ENCODE results near the gene RAB30. TPM values are rescaled to one million over a fixed set of nuclear protein-coding genes. Genes with fewer than 3 reads are reported as not detected.

The RAB30 gene
- total RNA-seq, 1 donor from 2014 or later = 12.3 TPM

DNA sequence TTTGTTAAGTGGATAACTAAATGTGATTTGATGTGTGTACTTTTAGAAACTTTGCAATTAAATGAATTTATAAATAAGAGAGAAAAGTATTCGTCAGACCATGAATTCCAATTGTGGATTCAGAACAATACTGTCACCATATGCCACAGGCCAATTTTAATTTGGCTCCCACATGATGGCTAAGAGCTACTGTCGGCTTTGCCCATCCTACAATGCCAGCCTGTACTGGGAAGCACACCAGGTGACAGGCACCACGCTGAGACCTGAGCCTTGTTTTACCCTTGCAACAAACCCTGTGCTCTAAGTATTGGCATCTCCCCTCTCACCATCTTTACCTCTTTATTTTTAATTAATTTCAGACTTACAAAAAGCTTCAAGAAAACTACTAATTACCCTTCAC is 14.0 kb downstream of the RAB30 start:
- no peaks in the 10 kb centered on the region for H3K36me3 ChIP-seq
- peaks cover 5% of the 10 kb centered on the region for H3K27me3 Mint-ChIP-seq (ENCODE audit: insufficient read depth, low read depth)

DNA sequence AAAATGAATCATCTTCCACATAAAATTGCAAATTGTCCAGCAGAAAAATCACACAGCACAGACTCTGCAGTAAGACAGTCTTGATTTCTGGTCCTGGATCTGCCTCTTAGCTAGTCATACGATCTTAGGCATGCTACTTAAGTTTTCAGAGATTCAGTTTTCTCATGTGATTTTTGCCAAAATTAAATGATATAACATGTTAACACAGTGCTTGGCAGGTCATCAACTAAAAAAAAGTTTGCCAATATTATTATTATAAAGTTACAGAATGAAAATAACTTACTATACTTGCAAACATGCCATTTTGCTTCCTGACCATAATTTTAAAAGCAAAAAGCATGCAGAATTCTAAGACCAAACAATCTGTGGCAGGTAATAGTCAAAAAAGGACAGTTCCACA is 15.1 kb downstream of the RAB30 start:
- Histone ChIP-seq H4K20me1 (ENCODE audit: low read depth) (no peaks in the 10 kb centered on the region), H3K27ac (no peak overlapping the region), H3K9ac (no peak overlapping the region), H3K79me2 (ENCODE audit: low read depth) (no peaks in the 10 kb centered on the region), H3K27me3 (no peaks in the 10 kb centered on the region), H3K4me3 (no peak overlapping the region), H3F3A (ENCODE audit: low read depth) (no peaks in the 10 kb centered on the region), H2AFZ (replicated peaks) (no peak overlapping the region), H3K4me1 (peaks cover 6% of the 10 kb centered on the region), H3K36me3 (no peaks in the 10 kb centered on the region), H3K9me3 (ENCODE audit: low read depth) (no peaks in the 10 kb centered on the region), H3K4me2 (no peak overlapping the region)
- H3K9me3 Mint-ChIP-seq = no peaks in the 10 kb centered on the region
- no peak overlapping the region for H3K27ac Mint-ChIP-seq
- TF ChIP-seq, protein P1, sequence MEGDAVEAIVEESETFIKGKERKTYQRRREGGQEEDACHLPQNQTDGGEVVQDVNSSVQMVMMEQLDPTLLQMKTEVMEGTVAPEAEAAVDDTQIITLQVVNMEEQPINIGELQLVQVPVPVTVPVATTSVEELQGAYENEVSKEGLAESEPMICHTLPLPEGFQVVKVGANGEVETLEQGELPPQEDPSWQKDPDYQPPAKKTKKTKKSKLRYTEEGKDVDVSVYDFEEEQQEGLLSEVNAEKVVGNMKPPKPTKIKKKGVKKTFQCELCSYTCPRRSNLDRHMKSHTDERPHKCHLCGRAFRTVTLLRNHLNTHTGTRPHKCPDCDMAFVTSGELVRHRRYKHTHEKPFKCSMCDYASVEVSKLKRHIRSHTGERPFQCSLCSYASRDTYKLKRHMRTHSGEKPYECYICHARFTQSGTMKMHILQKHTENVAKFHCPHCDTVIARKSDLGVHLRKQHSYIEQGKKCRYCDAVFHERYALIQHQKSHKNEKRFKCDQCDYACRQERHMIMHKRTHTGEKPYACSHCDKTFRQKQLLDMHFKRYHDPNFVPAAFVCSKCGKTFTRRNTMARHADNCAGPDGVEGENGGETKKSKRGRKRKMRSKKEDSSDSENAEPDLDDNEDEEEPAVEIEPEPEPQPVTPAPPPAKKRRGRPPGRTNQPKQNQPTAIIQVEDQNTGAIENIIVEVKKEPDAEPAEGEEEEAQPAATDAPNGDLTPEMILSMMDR (IDR thresholded peaks at IDR 0.05) = no peak
- peaks cover 8% of the 10 kb centered on the region for H3K4me1 Mint-ChIP-seq
- no peak for DNase-seq (ENCODE audit: low spot score)
- H3K27me3 Mint-ChIP-seq (ENCODE audit: insufficient read depth, low read depth) = peaks cover 5% of the 10 kb centered on the region
- H3K4me3 Mint-ChIP-seq = no peak overlapping the region
- H3K36me3 Mint-ChIP-seq = peaks cover 8% of the 10 kb centered on the region

More for the DNA sequence above, 14.0 kb downstream of the RAB30 start:
- H3K36me3 Mint-ChIP-seq = peaks cover 8% of the 10 kb centered on the region
- no peaks in the 10 kb centered on the region for H3K9me3 Mint-ChIP-seq
- no peaks in the 10 kb centered on the region for H3F3A ChIP-seq (ENCODE audit: low read depth)
- no peak for TF ChIP-seq EZH2 (IDR thresholded peaks at IDR 0.05)
- TF ChIP-seq, protein P1 (IDR thresholded peaks at IDR 0.05) = no peak
- no peak for TF ChIP-seq EZH2phosphoT487 (IDR thresholded peaks at IDR 0.05)
- H2AFZ ChIP-seq (replicated peaks) = no peak overlapping the region
- H3K27me3 ChIP-seq = no peaks in the 10 kb centered on the region
- H3K4me3 Mint-ChIP-seq = no peak overlapping the region
- H3K4me2 ChIP-seq = no peak overlapping the region
- no peaks in the 10 kb centered on the region for H3K79me2 ChIP-seq (ENCODE audit: low read depth)
- no peak overlapping the region for H3K4me3 ChIP-seq
- no peak overlapping the region for H3K9ac ChIP-seq
- DNase-seq (ENCODE audit: low spot score) = no peak
- peaks cover 3% of the 10 kb centered on the region for H3K4me1 Mint-ChIP-seq
- peaks cover 6% of the 10 kb centered on the region for H3K4me1 ChIP-seq
- no peak overlapping the region for H3K27ac Mint-ChIP-seq
- no peak overlapping the region for H3K27ac ChIP-seq
- H4K20me1 ChIP-seq (ENCODE audit: low read depth) = no peaks in the 10 kb centered on the region
- no peaks in the 10 kb centered on the region for H3K9me3 ChIP-seq (ENCODE audit: low read depth)

DNA sequence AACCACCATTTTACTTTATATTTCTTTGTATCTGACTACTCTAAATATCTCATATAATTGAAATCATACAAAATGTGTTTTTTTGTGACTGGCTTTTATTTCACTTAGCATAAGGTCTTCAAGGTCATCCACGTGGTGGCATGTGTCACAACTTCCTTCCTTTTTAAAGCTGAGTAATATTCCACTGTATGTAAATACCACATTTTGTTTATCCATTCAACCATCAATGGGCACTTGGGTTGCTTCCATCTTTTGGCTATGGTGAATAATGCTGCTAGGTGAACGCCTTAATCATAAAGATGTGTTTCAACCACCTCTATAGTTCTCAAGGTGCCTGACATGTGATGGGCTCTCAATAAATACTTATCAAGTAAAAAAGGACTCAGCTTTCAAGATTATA is 15.5 kb downstream of the RAB30 start:
- Mint-ChIP-seq H3K4me1 (peaks cover 8% of the 10 kb centered on the region), H3K4me3 (no peak overlapping the region), H3K9me3 (no peaks in the 10 kb centered on the region), H3K36me3 (peaks cover 7% of the 10 kb centered on the region), H3K27me3 (ENCODE audit: insufficient read depth, low read depth) (peaks cover 5% of the 10 kb centered on the region), H3K27ac (no peak overlapping the region)
- Histone ChIP-seq H3K4me2 (no peak overlapping the region), H3F3A (ENCODE audit: low read depth) (no peaks in the 10 kb centered on the region), H3K27ac (no peak overlapping the region), H3K4me3 (no peak overlapping the region), H3K27me3 (no peaks in the 10 kb centered on the region), H3K36me3 (no peaks in the 10 kb centered on the region), H3K9me3 (ENCODE audit: low read depth) (no peaks in the 10 kb centered on the region), H4K20me1 (ENCODE audit: low read depth) (no peaks in the 10 kb centered on the region), H3K79me2 (ENCODE audit: low read depth) (no peaks in the 10 kb centered on the region), H2AFZ (replicated peaks) (no peak overlapping the region), H3K4me1 (peaks cover 6% of the 10 kb centered on the region), H3K9ac (no peak overlapping the region)
- no peak for TF ChIP-seq EZH2phosphoT487 (IDR thresholded peaks at IDR 0.05)
- TF ChIP-seq EZH2 (IDR thresholded peaks at IDR 0.05) = no peak
- no peak for DNase-seq (ENCODE audit: low spot score)

DNA sequence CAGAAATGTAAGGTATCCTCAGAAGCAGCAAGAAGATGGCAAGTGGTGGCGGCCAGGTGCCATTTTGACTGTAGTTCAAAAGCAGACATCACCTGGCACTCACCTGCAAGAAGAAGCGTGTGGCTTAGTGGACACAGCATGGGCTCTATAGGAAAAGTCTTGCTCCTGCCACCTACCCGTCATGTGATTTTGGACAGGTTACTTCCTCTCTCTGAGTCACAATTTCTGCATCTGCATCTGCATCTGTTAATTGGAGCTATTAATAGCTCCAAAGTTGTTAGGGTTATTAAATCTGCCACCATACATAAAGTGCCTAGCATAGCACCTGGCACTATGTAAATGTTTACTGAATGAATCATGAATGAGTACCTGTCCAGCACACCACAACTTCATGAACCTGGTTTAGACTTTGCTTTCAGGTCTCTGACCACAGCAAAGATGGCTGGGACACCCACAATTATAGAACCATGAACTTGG is 16.8 kb downstream of the RAB30 start:
- peaks cover 8% of the 10 kb centered on the region for H3K4me1 Mint-ChIP-seq

More for the DNA sequence above, 16.8 kb downstream of the RAB30 start:
- DNase-seq (ENCODE audit: low spot score) = no peak
- Histone ChIP-seq H2AFZ (replicated peaks) (no peak overlapping the region), H3K79me2 (ENCODE audit: low read depth) (no peaks in the 10 kb centered on the region), H3K4me3 (no peak overlapping the region), H3F3A (ENCODE audit: low read depth) (no peaks in the 10 kb centered on the region), H3K4me2 (no peak overlapping the region), H3K27ac (no peak overlapping the region), H3K27me3 (no peaks in the 10 kb centered on the region), H3K9ac (no peak overlapping the region), H3K36me3 (no peaks in the 10 kb centered on the region), H3K4me1 (peaks cover 6% of the 10 kb centered on the region), H4K20me1 (ENCODE audit: low read depth) (no peaks in the 10 kb centered on the region), H3K9me3 (ENCODE audit: low read depth) (no peaks in the 10 kb centered on the region)
- H3K27me3 Mint-ChIP-seq (ENCODE audit: insufficient read depth, low read depth) = peaks cover 5% of the 10 kb centered on the region
- no peaks in the 10 kb centered on the region for H3K36me3 Mint-ChIP-seq
- no peak overlapping the region for H3K4me3 Mint-ChIP-seq
- no peak for TF ChIP-seq EZH2 (IDR thresholded peaks at IDR 0.05)
- TF ChIP-seq, protein P1 (IDR thresholded peaks at IDR 0.05) = no peak
- no peak for TF ChIP-seq EZH2phosphoT487 (IDR thresholded peaks at IDR 0.05)
- H3K9me3 Mint-ChIP-seq = no peaks in the 10 kb centered on the region
- H3K27ac Mint-ChIP-seq = no peak overlapping the region

Data from neural progenitor cell (in vitro differentiated cells).